HepG2 (cell line): Measurements from ENCODE around the gene BCL2A1.

ENCODE experiments used
- ARNT ChIP-seq: fragments of 450-650 bp; IDR thresholded peaks from 2 replicates; pipeline ENCODE4 v1.6.1; 2017
- E2F5 ChIP-seq: sonication (generic); formaldehyde crosslinking; conservative IDR thresholded peaks from 2 replicates; pipeline ENCODE4 v1.4.0; 2020; ENCODE audit warnings: missing genetic modification reagents
- NFYC ChIP-seq: IDR thresholded peaks from 2 replicates; pipeline ENCODE4 v1.6.1; 2016; ENCODE audit warnings: missing genetic modification reagents, missing compliant biosample characterization
- POLR2A ChIP-seq, 2 experiments: IDR thresholded peaks; 2 replicates each; pipeline ENCODE4 v1.6.1; 2011; ENCODE audit warnings: low read depth in 2 of 2, low read length in 2 of 2, mild to moderate bottlenecking in 1 of 2, moderate library complexity in 1 of 2; ENCODE audit not compliant: insufficient read depth in 1 of 2
- POLR2AphosphoS5 ChIP-seq: IDR thresholded peaks from 2 replicates; pipeline ENCODE4 v1.6.1; 2012; ENCODE audit warnings: low read depth, low read length
- RBFOX2 ChIP-seq: fragments of 200-400 bp; formaldehyde crosslinking; IDR thresholded peaks from 2 replicates; pipeline ENCODE4 v1.6.1; 2017; ENCODE audit warnings: low read depth, mild to moderate bottlenecking, low read length
- TCF12 ChIP-seq, 2 experiments: fragments of 450-650 bp in 1 of 2; sonication (generic) in 1 of 2; formaldehyde crosslinking in 1 of 2; IDR thresholded peaks; 2 replicates each; pipeline versions ENCODE4 v1.6.1 to v1.8.0; 2017 to 2022; ENCODE audit warnings: antibody characterized with exemption in 1 of 2, mild to moderate bottlenecking in 1 of 2, missing genetic modification reagents in 1 of 2, moderate library complexity in 1 of 2
- ZNF205 ChIP-seq: IDR thresholded peaks from 2 replicates; pipeline ENCODE4 v1.6.1; 2018; ENCODE audit warnings: missing biosample characterization, missing genetic modification reagents
- ZNF407 ChIP-seq: sonication (generic); formaldehyde crosslinking; IDR thresholded peaks from one replicate; pipeline ENCODE4 v1.5.1; 2020; ENCODE audit warnings: mild to moderate bottlenecking, missing genetic modification reagents; ENCODE audit errors: not compliant biosample characterization
- ZNF556 ChIP-seq: sonication (generic); formaldehyde crosslinking; IDR thresholded peaks from 2 replicates; pipeline ENCODE4 v1.4.0; 2020; ENCODE audit warnings: mild to moderate bottlenecking, missing genetic modification reagents, borderline replicate concordance
- TF ChIP-seq, protein P1 (sequence below): sonication (generic); formaldehyde crosslinking; IDR thresholded peaks from 2 replicates; pipeline ENCODE4 v1.5.0; 2020; ENCODE audit warnings: mild to moderate bottlenecking, missing genetic modification reagents, moderate library complexity

GRCh38 chr15:79962178-79962577, 8.8 kb downstream of the BCL2A1 start:
- TF ChIP-seq POLR2A (IDR thresholded peaks at IDR 0.05; ENCODE audit: insufficient read depth in 1 of 2, low read depth in 2 of 2, low read length in 2 of 2) (no peak), POLR2AphosphoS5 (no peak), TCF12 (IDR thresholded peaks at IDR 0.05) (no peak), TCF12 (CRISPR knock-in tag; IDR thresholded peaks at IDR 0.05) (no peak), ZNF556 (CRISPR knock-in tag) (no peak), NFYC (CRISPR knock-in tag) (no peak), RBFOX2 (no peak), ZNF407 (CRISPR knock-in tag) (no peak), E2F5 (no peak), ARNT (no peak), ZNF205 (CRISPR knock-in tag) (no peak)
- TF ChIP-seq, protein P1, sequence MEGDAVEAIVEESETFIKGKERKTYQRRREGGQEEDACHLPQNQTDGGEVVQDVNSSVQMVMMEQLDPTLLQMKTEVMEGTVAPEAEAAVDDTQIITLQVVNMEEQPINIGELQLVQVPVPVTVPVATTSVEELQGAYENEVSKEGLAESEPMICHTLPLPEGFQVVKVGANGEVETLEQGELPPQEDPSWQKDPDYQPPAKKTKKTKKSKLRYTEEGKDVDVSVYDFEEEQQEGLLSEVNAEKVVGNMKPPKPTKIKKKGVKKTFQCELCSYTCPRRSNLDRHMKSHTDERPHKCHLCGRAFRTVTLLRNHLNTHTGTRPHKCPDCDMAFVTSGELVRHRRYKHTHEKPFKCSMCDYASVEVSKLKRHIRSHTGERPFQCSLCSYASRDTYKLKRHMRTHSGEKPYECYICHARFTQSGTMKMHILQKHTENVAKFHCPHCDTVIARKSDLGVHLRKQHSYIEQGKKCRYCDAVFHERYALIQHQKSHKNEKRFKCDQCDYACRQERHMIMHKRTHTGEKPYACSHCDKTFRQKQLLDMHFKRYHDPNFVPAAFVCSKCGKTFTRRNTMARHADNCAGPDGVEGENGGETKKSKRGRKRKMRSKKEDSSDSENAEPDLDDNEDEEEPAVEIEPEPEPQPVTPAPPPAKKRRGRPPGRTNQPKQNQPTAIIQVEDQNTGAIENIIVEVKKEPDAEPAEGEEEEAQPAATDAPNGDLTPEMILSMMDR (CRISPR knock-in tag): no peak
